OCI-LY3 (cell line): ENCODE measurements around the gene ORM1.

Experiments
- H2AFZ ChIP-seq: fragments of 200-600, 300-600 bp; shearing (Covaris generic); 2 replicates; pipeline ENCODE4 v1.6.0; 2014; ENCODE audit warnings: antibody characterized with exemption, low read depth, low read length
- H3K27ac ChIP-seq: fragments of 200-600, 300-600 bp; sonication (generic); 2 replicates; pipeline ENCODE4 v1.5.1; 2014; ENCODE audit warnings: mild to moderate bottlenecking, low read length, moderate library complexity, mixed read lengths
- H3K27me3 ChIP-seq: fragments of 200-600, 300-600 bp; sonication (generic); 2 replicates; pipeline ENCODE4 v1.6.1; 2014; ENCODE audit warnings: low read depth, low read length, mixed read lengths
- H3K36me3 ChIP-seq: fragments of 200-600, 300-600 bp; sonication (generic); replicated peaks from 2 replicates; pipeline ENCODE3; 2014; ENCODE audit warnings: low read depth, low read length, mixed read lengths
- H3K4me1 ChIP-seq: fragments of 300-600, 200-600 bp; sonication (generic); 2 replicates; pipeline ENCODE4 v1.6.1; 2014; ENCODE audit warnings: low read length, mixed read lengths
- H3K4me2 ChIP-seq: fragments of 200-600, 300-600 bp; sonication (generic); 2 replicates; pipeline ENCODE4 v1.6.1; 2014; ENCODE audit warnings: low read length, mixed read lengths
- H3K4me3 ChIP-seq: fragments of 300-600, 200-600 bp; sonication (generic); 2 replicates; pipeline ENCODE4 v1.5.1; 2014; ENCODE audit warnings: antibody characterized with exemption, mild to moderate bottlenecking, low read length, moderate library complexity
- H3K79me2 ChIP-seq: fragments of 300-600, 200-600 bp; shearing (Covaris generic); 2 replicates; pipeline ENCODE4 v1.6.1; 2014; ENCODE audit warnings: mild to moderate bottlenecking, low read length, mixed read lengths
- H3K9ac ChIP-seq: fragments of 300-600, 200-600 bp; shearing (Covaris generic); 2 replicates; pipeline ENCODE4 v1.6.0; 2014; ENCODE audit warnings: mild to moderate bottlenecking, low read length, moderate library complexity
- H3K9me3 ChIP-seq: fragments of 200-600, 300-600 bp; shearing (Covaris generic); 2 replicates; pipeline ENCODE4 v1.6.1; 2014; ENCODE audit warnings: low read length, mixed read lengths; ENCODE audit not compliant: insufficient read depth
- H4K20me1 ChIP-seq: fragments of 200-600, 300-600 bp; sonication (generic); 2 replicates; pipeline ENCODE4 v1.6.1; 2016; ENCODE audit warnings: low read length, mixed read lengths; ENCODE audit not compliant: insufficient read depth
- CTCF ChIP-seq: fragments of 200-600, 300-600 bp; sonication (generic); IDR thresholded peaks from 2 replicates; pipeline ENCODE4 v1.5.1; 2014; ENCODE audit warnings: antibody characterized with exemption, low read length, low read depth
- EZH2phosphoT487 ChIP-seq: fragments of 200-600 bp; shearing (Covaris generic); IDR thresholded peaks from 2 replicates; pipeline ENCODE4 v1.6.1; 2018; ENCODE audit warnings: antibody characterized with exemption, mixed run types, low read depth

ORM1 gene

DNA sequence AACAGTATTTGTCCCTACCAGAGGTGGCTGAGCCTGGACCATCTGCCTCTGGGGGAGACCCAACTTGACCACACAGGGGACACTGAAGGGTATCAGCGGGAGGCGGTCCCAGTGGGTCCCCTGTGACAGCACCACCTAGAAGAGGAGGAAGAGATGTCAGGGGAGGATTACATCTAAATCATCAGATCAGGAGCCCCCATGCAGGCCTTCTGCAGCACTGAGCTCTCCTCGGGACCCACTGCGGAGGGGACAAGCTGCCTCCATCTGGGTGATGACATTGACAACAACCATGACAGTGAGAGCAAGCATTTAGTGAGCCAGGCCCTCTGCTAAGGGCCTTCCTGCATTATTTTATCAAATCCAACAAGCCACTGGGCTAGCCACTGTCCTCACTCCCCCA lies 19.1 kb downstream of the ORM1 start:
- H3K36me3 ChIP-seq = peaks cover 88% of the 10 kb centered on the region
- TF ChIP-seq CTCF = no peak
- TF ChIP-seq EZH2phosphoT487 = no peak
- H3K27ac ChIP-seq = no peak overlapping the region
- H4K20me1 ChIP-seq = peaks cover 7% of the 10 kb centered on the region; the same call in 1 of the 2 replicates
- no peaks in the 10 kb centered on the region for H3K79me2 ChIP-seq
- H3K27me3 ChIP-seq = no peaks in the 10 kb centered on the region
- H3K4me3 ChIP-seq = no peak overlapping the region
- no peak overlapping the region for H3K4me2 ChIP-seq
- H2AFZ ChIP-seq = no peak overlapping the region
- peaks cover 14% of the 10 kb centered on the region for H3K4me1 ChIP-seq
- no peaks in the 10 kb centered on the region for H3K9me3 ChIP-seq
- no peak overlapping the region for H3K9ac ChIP-seq

DNA sequence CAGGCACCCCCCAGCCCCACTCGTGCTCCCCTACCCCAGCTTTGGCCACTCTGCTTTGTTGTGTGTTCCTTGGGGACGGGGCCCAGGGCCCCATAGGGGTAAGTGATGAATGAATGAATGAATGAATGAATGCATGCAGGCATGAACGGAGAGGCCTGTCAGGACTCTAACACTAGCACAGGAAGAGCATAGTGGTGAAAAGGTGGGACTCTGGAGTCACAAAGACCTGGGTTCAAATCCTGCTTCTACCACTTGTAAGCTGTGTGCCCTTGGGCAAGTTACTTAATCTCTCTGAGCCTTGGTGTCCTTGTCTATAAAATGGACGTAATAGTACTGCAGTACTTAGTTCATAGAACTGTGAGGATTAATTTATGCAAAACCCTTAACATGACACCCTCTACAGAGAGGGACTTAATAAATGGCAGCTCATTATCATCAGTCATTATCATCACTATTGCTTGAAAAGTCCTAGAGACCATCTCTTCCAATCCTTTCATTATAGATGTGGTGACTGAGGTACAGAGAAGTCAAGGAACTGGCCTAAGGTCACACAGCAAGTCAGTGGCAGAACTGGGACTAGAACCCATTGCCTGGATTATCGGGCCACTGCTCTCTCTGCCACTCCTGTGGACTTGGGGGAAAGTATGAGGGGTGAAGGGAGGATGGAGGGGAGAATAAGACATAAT lies 20.0 kb downstream of the ORM1 start:
- H3K4me1 ChIP-seq = peaks cover 14% of the 10 kb centered on the region
- TF ChIP-seq CTCF (no peak), EZH2phosphoT487 (no peak)
- H3K9me3 ChIP-seq = no peaks in the 10 kb centered on the region
- peaks cover 7% of the 10 kb centered on the region; the same call in 1 of the 2 replicates for H4K20me1 ChIP-seq
- no peak overlapping the region for H3K4me2 ChIP-seq
- H3K27me3 ChIP-seq = no peaks in the 10 kb centered on the region
- H3K79me2 ChIP-seq = no peaks in the 10 kb centered on the region
- H2AFZ ChIP-seq = no peak overlapping the region
- peaks cover 87% of the 10 kb centered on the region for H3K36me3 ChIP-seq
- no peak overlapping the region for H3K4me3 ChIP-seq
- H3K27ac ChIP-seq = no peak overlapping the region
- no peak overlapping the region for H3K9ac ChIP-seq

- H3K36me3 ChIP-seq = peaks cover 87% of the 10 kb centered on the region
These were observed 20.7 kb downstream of the ORM1 start for GRCh38 chr9:114343471-114344187.

DNA sequence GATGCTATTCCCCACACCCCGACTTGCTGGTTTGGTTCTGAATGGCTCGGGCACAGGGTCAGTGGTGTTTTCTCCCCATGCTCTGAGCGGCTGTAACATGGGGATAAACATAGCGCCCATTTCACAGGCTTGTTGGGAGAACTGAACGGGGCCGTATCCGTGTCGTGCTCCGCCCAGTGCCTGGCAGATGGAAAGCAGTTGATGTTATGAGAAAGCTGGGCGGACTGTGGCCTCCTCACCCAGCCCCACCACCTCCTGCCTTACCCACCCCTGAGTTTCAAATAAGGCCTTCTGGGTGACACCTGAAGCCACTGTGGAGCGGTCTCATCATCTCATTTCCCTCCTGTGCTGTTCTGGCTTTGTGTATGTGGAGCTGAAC lies 21.3 kb downstream of the ORM1 start:
- no peak overlapping the region for H3K4me3 ChIP-seq
- H3K4me1 ChIP-seq = peaks cover 23% of the 10 kb centered on the region
- H3K4me2 ChIP-seq = no peak overlapping the region
- TF ChIP-seq EZH2phosphoT487 (no peak), CTCF (no peak)
- no peak overlapping the region for H3K9ac ChIP-seq
- H4K20me1 ChIP-seq = peaks cover 6% of the 10 kb centered on the region; the same call in 1 of the 2 replicates
- H3K27me3 ChIP-seq = no peaks in the 10 kb centered on the region
- no peak overlapping the region for H2AFZ ChIP-seq
- no peak overlapping the region for H3K27ac ChIP-seq
- H3K9me3 ChIP-seq = no peaks in the 10 kb centered on the region
- H3K79me2 ChIP-seq = peaks cover 6% of the 10 kb centered on the region; the same call in 1 of the 2 replicates
- H3K36me3 ChIP-seq = peaks cover 86% of the 10 kb centered on the region

More at GRCh38 chr9:114343471-114344187, 20.7 kb downstream of the ORM1 start:
- no peak overlapping the region for H3K9ac ChIP-seq
- H4K20me1 ChIP-seq = peaks cover 7% of the 10 kb centered on the region; the same call in 1 of the 2 replicates
- no peak overlapping the region for H2AFZ ChIP-seq
- peaks cover 5% of the 10 kb centered on the region; the same call in 1 of the 2 replicates for H3K79me2 ChIP-seq
- H3K4me1 ChIP-seq = peaks cover 18% of the 10 kb centered on the region
- H3K27ac ChIP-seq = no peak overlapping the region
- H3K9me3 ChIP-seq = no peaks in the 10 kb centered on the region
- no peak overlapping the region for H3K4me2 ChIP-seq
- H3K4me3 ChIP-seq = no peak overlapping the region
- TF ChIP-seq EZH2phosphoT487 = no peak
- H3K27me3 ChIP-seq = no peaks in the 10 kb centered on the region
